Endothelial cell of umbilical vein (primary cell): Measurements from ENCODE around the gene BAG3. TPM values are rescaled to one million over a fixed set of nuclear protein-coding genes. Genes with fewer than 3 reads are reported as not detected.

Source experiments
- BruUV-seq: library from RNA; stranded (reverse); fragments of 400-500 nt; replicated peaks from 2 replicates; lab custom pipeline; 2021; lab: Mats Ljungman, UMichigan
- CTCF ChIA-PET: fragments of 300-600, 350-600 bp; sonication (Branson Sonifier 250); formaldehyde crosslinking; loops from one replicate; lab custom pipeline; 2021; ENCODE audit warnings: antibody characterized with exemption, inconsistent platforms; lab: Charles Lee
- POLR2A ChIA-PET: fragments of 300-600, 350-600 bp; sonication (Branson Sonifier 250); formaldehyde crosslinking; loops from one replicate; lab custom pipeline; 2021; ENCODE audit warnings: antibody characterized with exemption, inconsistent platforms; lab: Charles Lee
- DNase-seq: peaks from one replicate; pipeline ENCODE4 v3.0.0-alpha.2; 2011; ENCODE audit warnings: low read depth, low spot score
- FAIRE-seq: peaks from 2 replicates; lab custom pipeline; 2011; peaks lifted over from hg19 to GRCh38; lab: Jason Lieb, UNC
- H2AFZ ChIP-seq: 2 replicates; pipeline ENCODE4 v1.6.0; 2012; ENCODE audit warnings: low read depth, low read length, control low read depth, inconsistent platforms
- H3K27ac ChIP-seq: 2 replicates; pipeline ENCODE4 v1.5.1; 2011; ENCODE audit warnings: low read depth, mild to moderate bottlenecking, control low read depth, low read length, moderate library complexity; ENCODE audit not compliant: insufficient read depth
- H3K27me3 ChIP-seq, 2 experiments: 2 replicates each; pipeline versions ENCODE4 v1.6.0 to v1.6.1; 2011; ENCODE audit warnings: low read length in 2 of 2, mixed read lengths in 1 of 2; ENCODE audit not compliant: control insufficient read depth in 2 of 2, insufficient read depth in 2 of 2
- H3K36me3 ChIP-seq, 2 experiments: 2 replicates in 1 of 2; 3 replicates in 1 of 2; pipeline ENCODE4 v1.5.1; 2011; ENCODE audit warnings: low read length in 2 of 2, mild to moderate bottlenecking in 1 of 2, moderate library complexity in 1 of 2; ENCODE audit not compliant: control insufficient read depth in 2 of 2, insufficient read depth in 2 of 2; ENCODE audit errors: extremely low read depth in 1 of 2
- H3K4me1 ChIP-seq: 3 replicates; pipeline ENCODE4 v1.5.1; 2011; ENCODE audit warnings: mild to moderate bottlenecking, low read length; ENCODE audit not compliant: control insufficient read depth, insufficient read depth; ENCODE audit errors: extremely low read depth
- H3K4me2 ChIP-seq: 2 replicates; pipeline ENCODE4 v1.6.1; 2011; ENCODE audit warnings: low read length, control low read depth, mixed read lengths; ENCODE audit not compliant: insufficient read depth
- H3K4me3 ChIP-seq, 3 experiments: fragments of 200-600 bp in 1 of 3; sonication (generic), shearing (Covaris generic) in 1 of 3; replicated peaks in 1 of 3; 2 replicates each; pipeline ENCODE4 v1.5.1; 2011 to 2016; ENCODE audit warnings: control low read depth in 3 of 3, low read length in 3 of 3, mild to moderate bottlenecking in 2 of 3, inconsistent platforms in 1 of 3, low read depth in 1 of 3, moderate library complexity in 1 of 3; ENCODE audit not compliant: insufficient read depth in 1 of 3
- H3K79me2 ChIP-seq: 2 replicates; pipeline ENCODE4 v1.6.0; 2012; ENCODE audit warnings: low read length, inconsistent platforms; ENCODE audit not compliant: control insufficient read depth, insufficient read depth
- H3K9ac ChIP-seq: replicated peaks from 2 replicates; pipeline ENCODE3; 2011; ENCODE audit warnings: low read length, control low read depth; ENCODE audit not compliant: insufficient read depth; ENCODE audit errors: extremely low read depth
- H3K9me1 ChIP-seq: replicated peaks from 3 replicates; pipeline ENCODE4 v1.6.0; 2011; ENCODE audit warnings: mild to moderate bottlenecking, low read length; ENCODE audit not compliant: control insufficient read depth, insufficient read depth; ENCODE audit errors: extremely low read depth
- H3K9me3 ChIP-seq: replicated peaks from 2 replicates; pipeline ENCODE4 v1.5.1; 2012; ENCODE audit warnings: low read length, inconsistent platforms; ENCODE audit not compliant: control insufficient read depth, insufficient read depth
- H4K20me1 ChIP-seq: replicated peaks from 2 replicates; pipeline ENCODE3; 2011; ENCODE audit warnings: mild to moderate bottlenecking, low read length; ENCODE audit not compliant: control insufficient read depth, insufficient read depth; ENCODE audit errors: extremely low read depth
- CTCF ChIP-seq, 2 donors: IDR thresholded peaks; 1 replicate in 1 of 2; 2 replicates in 1 of 2; pipeline ENCODE4 v1.5.1; 2011; ENCODE audit warnings: low read length in 2 of 2, mild to moderate bottlenecking in 2 of 2, moderate library complexity in 2 of 2, control low read depth in 1 of 2, inconsistent platforms in 1 of 2, low read depth in 1 of 2; ENCODE audit not compliant: insufficient read depth in 1 of 2; ENCODE audit errors: extremely low read depth in 1 of 2
- EZH2 ChIP-seq: IDR thresholded peaks from 2 replicates; pipeline ENCODE4 v1.6.1; 2012; ENCODE audit warnings: borderline replicate concordance, low read depth, mild to moderate bottlenecking, moderate library complexity, low read length, inconsistent platforms; ENCODE audit not compliant: severe bottlenecking
- FOS ChIP-seq: IDR thresholded peaks from 2 replicates; pipeline ENCODE4 v1.6.1; 2011; ENCODE audit warnings: mild to moderate bottlenecking, low read length, moderate library complexity, borderline replicate concordance; ENCODE audit not compliant: insufficient read depth
- GATA2 ChIP-seq: IDR thresholded peaks from 2 replicates; pipeline ENCODE4 v1.7.0; 2011; ENCODE audit warnings: low read depth, mild to moderate bottlenecking, moderate library complexity, mixed read lengths, low read length; ENCODE audit not compliant: insufficient read length, insufficient read depth
- JUN ChIP-seq: IDR thresholded peaks from 2 replicates; pipeline ENCODE4 v1.6.1; 2011; ENCODE audit warnings: borderline replicate concordance, low read depth; ENCODE audit not compliant: insufficient read length, insufficient read depth
- MAX ChIP-seq: IDR thresholded peaks from 2 replicates; pipeline ENCODE4 v1.6.1; 2011; ENCODE audit not compliant: insufficient read depth, insufficient read length
- MYC ChIP-seq: IDR thresholded peaks from one replicate; pipeline ENCODE4 v1.6.1; 2011; ENCODE audit warnings: mild to moderate bottlenecking, low read depth, low read length
- POLR2A ChIP-seq: IDR thresholded peaks from 2 replicates; pipeline ENCODE4 v1.6.1; 2012; ENCODE audit warnings: low read depth, mild to moderate bottlenecking, control low read depth, low read length
- POLR2AphosphoS5 ChIP-seq: IDR thresholded peaks from 2 replicates; pipeline ENCODE4 v1.6.1; 2012; ENCODE audit warnings: low read depth, mild to moderate bottlenecking, control low read depth, low read length, moderate library complexity; ENCODE audit not compliant: insufficient read depth
- dilution Hi-C: fragments of 300-500 bp; cut with MboI; formaldehyde crosslinking; loops from one replicate; pipeline ENCODE4 v1.15.0; 2019; ENCODE audit warnings: low sequenced_read_pairs; ENCODE audit not compliant: extremely low pct_ligation_motif_present
- intact Hi-C: fragments of 100-400 bp; cut with micrococcal nuclease; formaldehyde crosslinking; loops from one replicate; pipeline ENCODE4 v1.10.0; 2022
- polyA plus RNA-seq, 4 experiments: library from polyadenylated mRNA; depleted of rRNA in 3 of 4; stranded (reverse) in 3 of 4; unstranded in 1 of 4; fragments of >200 nt; gene quantifications; 2 replicates each; pipeline versions ENCODE4 v1.2.1 to v1.2.3, GENCODE V29; 2011 to 2012; ENCODE audit warnings: missing spikeins in 1 of 4
- total RNA-seq: library from RNA; stranded (reverse); gene quantifications from 2 replicates; pipeline ENCODE4 v1.2.3, GENCODE V29; 2021

BAG3 gene
- total and polyA plus RNA-seq, 2 donors (not counting 3 experiments of a cell fraction or from before 2014, with no cell fraction given), result 25.2 to 66.7 TPM

GRCh38 chr10:119630300-119630699 is 20.9 kb upstream of the BAG3 start:
- DNase-seq, result no peak
- Histone ChIP-seq H3K4me2 (no peak overlapping the region), H3K9me3 (no peaks in the 10 kb centered on the region), H3K9ac (no peak overlapping the region), H3K9me1 (no peaks in the 10 kb centered on the region), H3K27ac (no peak overlapping the region), H3K4me1 (no peaks in the 10 kb centered on the region), H3K4me3 (no peak overlapping the region), H3K79me2 (no peaks in the 10 kb centered on the region), H3K27me3 (peaks cover 0 to 1% of the 10 kb centered on the region in 2 experiments), H3K36me3 (no peaks in the 10 kb centered on the region), H2AFZ (no peak overlapping the region), H4K20me1 (no peaks in the 10 kb centered on the region)
- no peak for FAIRE-seq
- TF ChIP-seq GATA2, result no peak
- no peak for TF ChIP-seq MYC
- TF ChIP-seq MAX, result no peak
- no peak for TF ChIP-seq CTCF (IDR thresholded peaks at IDR 0.05; ENCODE audit: extremely low read depth in 1 of 2, insufficient read depth in 1 of 2, low read depth in 1 of 2, low read length in 2 of 2)
- TF ChIP-seq EZH2, result no peak
- TF ChIP-seq POLR2AphosphoS5, result no peak
- TF ChIP-seq FOS, result no peak
- TF ChIP-seq POLR2A, result no peak
- TF ChIP-seq JUN, result no peak
- intact Hi-C loops, result no loop called here
- ChIA-PET CTCF (interaction anchor here (0.7 kb wide), 1 partner anchor 34 kb away, joined by 3 read pairs; no protein-coding TSS in a partner anchor), POLR2A (no interaction called here)
- dilution Hi-C loops, result no loop called here
- BruUV-seq, result no TSS peak
